ENCODE data around the gene GABARAP. TPM values are rescaled to one million over a fixed set of nuclear protein-coding genes. Genes with fewer than 3 reads are reported as not detected.
A peak's percentile ranks its signal among the peaks of the same experiment; 100 is the strongest.

The GABARAP gene
- total RNA-seq, 6 experiments from 2014 or later = 399 to 470 (median 426) TPM

DNA sequence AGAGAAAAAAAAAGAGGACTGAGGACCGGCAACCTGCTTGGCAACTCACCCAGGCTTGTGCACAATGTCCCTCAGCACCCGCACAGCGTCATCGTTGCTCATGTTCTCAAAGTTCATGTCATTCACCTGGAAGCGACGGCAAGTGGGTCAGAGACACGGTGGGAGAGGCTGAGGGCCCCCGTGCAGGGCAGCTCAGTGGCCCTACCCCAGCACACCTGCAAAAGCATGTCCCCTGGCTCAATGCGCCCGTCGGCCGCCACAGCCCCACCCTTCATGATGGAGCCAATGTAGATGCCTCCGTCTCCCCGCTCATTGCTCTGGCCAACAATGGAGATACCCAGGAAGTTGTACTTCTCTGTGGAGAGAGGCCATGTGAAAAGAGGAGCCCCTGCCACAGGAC, 13.3 kb downstream of the GABARAP start:
- Mint-ChIP-seq H3K4me1 (ENCODE audit: low read depth) (peaks cover 34% of the 10 kb centered on the region), H3K9me3 (no peaks in the 10 kb centered on the region), H3K36me3 (ENCODE audit: low read depth) (peaks cover 43% of the 10 kb centered on the region), H3K27me3 (ENCODE audit: insufficient read depth) (no peaks in the 10 kb centered on the region; the same call in none of the 2 replicates), H3K27ac (no peak overlapping the region), H3K4me3 (no peak overlapping the region)
- TF ChIP-seq, protein P1, sequence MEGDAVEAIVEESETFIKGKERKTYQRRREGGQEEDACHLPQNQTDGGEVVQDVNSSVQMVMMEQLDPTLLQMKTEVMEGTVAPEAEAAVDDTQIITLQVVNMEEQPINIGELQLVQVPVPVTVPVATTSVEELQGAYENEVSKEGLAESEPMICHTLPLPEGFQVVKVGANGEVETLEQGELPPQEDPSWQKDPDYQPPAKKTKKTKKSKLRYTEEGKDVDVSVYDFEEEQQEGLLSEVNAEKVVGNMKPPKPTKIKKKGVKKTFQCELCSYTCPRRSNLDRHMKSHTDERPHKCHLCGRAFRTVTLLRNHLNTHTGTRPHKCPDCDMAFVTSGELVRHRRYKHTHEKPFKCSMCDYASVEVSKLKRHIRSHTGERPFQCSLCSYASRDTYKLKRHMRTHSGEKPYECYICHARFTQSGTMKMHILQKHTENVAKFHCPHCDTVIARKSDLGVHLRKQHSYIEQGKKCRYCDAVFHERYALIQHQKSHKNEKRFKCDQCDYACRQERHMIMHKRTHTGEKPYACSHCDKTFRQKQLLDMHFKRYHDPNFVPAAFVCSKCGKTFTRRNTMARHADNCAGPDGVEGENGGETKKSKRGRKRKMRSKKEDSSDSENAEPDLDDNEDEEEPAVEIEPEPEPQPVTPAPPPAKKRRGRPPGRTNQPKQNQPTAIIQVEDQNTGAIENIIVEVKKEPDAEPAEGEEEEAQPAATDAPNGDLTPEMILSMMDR (IDR thresholded peaks at IDR 0.05) = no peak
- DNase-seq = no peak

GRCh38 chr17:7226721-7227710, 15.2 kb downstream of the GABARAP start:
- Mint-ChIP-seq H3K4me3 (no peak overlapping the region), H3K36me3 (ENCODE audit: low read depth) (peaks cover 38% of the 10 kb centered on the region), H3K27me3 (ENCODE audit: insufficient read depth) (peaks cover 3% of the 10 kb centered on the region), H3K27ac (no peak overlapping the region), H3K4me1 (ENCODE audit: low read depth) (peaks cover 30% of the 10 kb centered on the region), H3K9me3 (no peaks in the 10 kb centered on the region)
- no peak for DNase-seq
- TF ChIP-seq, protein P1 (IDR thresholded peaks at IDR 0.05) = no peak

DNA sequence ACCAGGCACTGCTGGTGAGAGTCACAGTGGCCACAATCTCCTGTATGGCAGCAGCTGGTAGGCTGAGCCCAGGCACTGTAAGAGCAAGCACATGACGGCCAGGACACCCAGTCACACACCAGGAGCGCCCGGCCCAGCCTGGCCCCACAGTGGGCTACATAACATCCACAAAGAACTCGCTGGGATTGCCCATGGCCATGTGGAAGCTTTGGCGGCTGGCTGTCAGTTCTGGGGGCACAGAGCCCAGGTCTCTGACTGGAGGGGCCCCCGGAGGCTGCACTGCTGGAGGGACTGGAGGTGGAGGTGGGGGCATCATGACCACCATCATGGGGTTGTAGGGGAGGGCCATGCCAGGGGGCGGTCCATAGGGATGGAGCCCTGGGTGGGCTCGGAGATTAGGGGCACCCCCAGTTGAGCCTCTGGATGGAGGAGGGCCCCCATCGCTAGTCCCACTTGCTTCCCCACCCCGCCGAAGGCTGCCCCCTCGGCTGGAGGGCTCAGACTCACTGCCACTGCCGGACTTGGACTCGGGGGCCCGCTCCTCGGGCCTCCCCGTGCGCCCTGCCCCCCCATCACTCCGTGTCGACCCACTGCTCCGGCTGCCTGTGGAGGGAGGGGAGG, 16.4 kb downstream of the GABARAP start:
- TF ChIP-seq, protein P1 (IDR thresholded peaks at IDR 0.05) = no peak

DNA sequence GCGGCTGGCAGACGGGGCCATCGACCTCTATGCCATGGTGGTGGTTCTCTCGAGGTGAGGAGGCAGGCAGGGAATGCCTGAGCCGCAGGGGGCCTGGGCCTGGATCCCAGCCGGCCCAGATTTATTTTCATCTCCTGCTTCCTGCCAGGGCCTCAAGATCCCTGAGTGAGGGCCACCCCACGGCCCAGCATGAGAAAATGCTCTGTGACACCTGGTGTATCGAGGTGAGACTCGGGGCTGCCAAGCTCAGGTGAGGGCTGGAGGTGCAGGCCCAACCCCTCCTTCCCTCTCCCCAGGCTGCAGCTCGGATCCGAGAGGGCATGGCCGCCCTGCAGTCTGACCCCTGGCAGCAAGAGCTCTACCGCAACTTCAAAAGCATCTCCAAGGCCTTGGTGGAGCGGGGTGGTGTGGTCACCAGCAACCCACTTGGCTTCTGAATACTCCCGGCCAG, 17.6 kb downstream of the GABARAP start:
- no peak for DNase-seq
- TF ChIP-seq, protein P1 (IDR thresholded peaks at IDR 0.05) = no peak
- peaks cover 37% of the 10 kb centered on the region for H3K4me1 Mint-ChIP-seq (ENCODE audit: low read depth)
- H3K4me3 Mint-ChIP-seq = no peak overlapping the region
- no peak overlapping the region for H3K27ac Mint-ChIP-seq
- H3K27me3 Mint-ChIP-seq (ENCODE audit: insufficient read depth) = peaks cover 18% of the 10 kb centered on the region
- peaks cover 46% of the 10 kb centered on the region for H3K36me3 Mint-ChIP-seq (ENCODE audit: low read depth)
- no peaks in the 10 kb centered on the region for H3K9me3 Mint-ChIP-seq

More for the DNA sequence above, 16.4 kb downstream of the GABARAP start:
- H3K36me3 Mint-ChIP-seq (ENCODE audit: low read depth) = peaks cover 43% of the 10 kb centered on the region
- H3K4me1 Mint-ChIP-seq (ENCODE audit: low read depth) = peaks cover 35% of the 10 kb centered on the region
- DNase-seq = no peak
- no peak overlapping the region for H3K27ac Mint-ChIP-seq
- H3K27me3 Mint-ChIP-seq (ENCODE audit: insufficient read depth) = peaks cover 9% of the 10 kb centered on the region
- no peaks in the 10 kb centered on the region for H3K9me3 Mint-ChIP-seq
- H3K4me3 Mint-ChIP-seq = no peak overlapping the region

DNA sequence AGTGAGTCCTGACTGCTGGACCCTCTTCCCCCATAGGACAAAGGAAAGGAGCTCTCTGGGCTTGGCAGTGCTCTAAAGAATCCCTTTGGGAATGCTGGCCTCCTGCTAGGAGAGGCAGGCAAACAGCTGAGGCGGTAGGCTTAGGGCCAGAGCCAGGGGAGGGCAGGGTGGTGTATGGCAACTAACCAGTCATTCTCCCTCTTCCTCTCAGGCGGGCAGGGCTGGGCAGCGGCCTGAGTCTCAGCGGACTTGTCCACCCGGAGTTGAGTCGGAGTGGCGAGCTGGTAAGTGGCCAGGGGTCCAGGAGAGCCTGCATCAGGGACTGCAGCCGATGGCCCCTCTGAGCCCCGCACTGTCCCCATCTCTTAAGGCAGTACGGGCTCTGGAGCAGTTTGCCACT, 18.1 kb downstream of the GABARAP start:
- Mint-ChIP-seq H3K4me1 (ENCODE audit: low read depth) (peaks cover 43% of the 10 kb centered on the region), H3K9me3 (no peaks in the 10 kb centered on the region), H3K4me3 (no peak overlapping the region), H3K27ac (peak overlapping the region; percentile 51), H3K36me3 (ENCODE audit: low read depth) (peaks cover 40% of the 10 kb centered on the region), H3K27me3 (ENCODE audit: insufficient read depth) (peaks cover 19% of the 10 kb centered on the region)
- DNase-seq = no peak
- TF ChIP-seq, protein P1 (IDR thresholded peaks at IDR 0.05) = no peak
